Measurements from ENCODE around the gene WNK2.

Gene WNK2

GRCh38 chr9:93268551-93269314, 84.8 kb downstream of the WNK2 start:
- no peak for DNase-seq

- DNase-seq = no peak
These were observed 87.0 kb downstream of the WNK2 start for GRCh38 chr9:93270976-93271375.

- DNase-seq = no peak
These were observed 93.0 kb downstream of the WNK2 start for GRCh38 chr9:93276973-93277372.

- no peak for DNase-seq
These were observed 94.2 kb downstream of the WNK2 start for GRCh38 chr9:93278144-93278543.

- DNase-seq = no peak
These were observed 96.8 kb downstream of the WNK2 start for GRCh38 chr9:93280661-93281259.

GRCh38 chr9:93286252-93287188, 102.6 kb downstream of the WNK2 start:
- DNase-seq = no peak

GRCh38 chr9:93287189-93287552, 103.2 kb downstream of the WNK2 start:
- no peak for DNase-seq

GRCh38 chr9:93287593-93287992, 103.7 kb downstream of the WNK2 start:
- DNase-seq = no peak

- DNase-seq = peak; percentile 42
These were observed 104.4 kb downstream of the WNK2 start for GRCh38 chr9:93288341-93288740.

- DNase-seq = no peak
These were observed 105.2 kb downstream of the WNK2 start for GRCh38 chr9:93288891-93289883.

GRCh38 chr9:93290495-93291434, 106.8 kb downstream of the WNK2 start:
- DNase-seq = no peak

GRCh38 chr9:93291536-93292287, 107.8 kb downstream of the WNK2 start:
- no peak for DNase-seq

GRCh38 chr9:93292288-93292615, 108.3 kb downstream of the WNK2 start:
- DNase-seq = no peak

- DNase-seq = no peak
These were observed 108.9 kb downstream of the WNK2 start for GRCh38 chr9:93292664-93293328.

GRCh38 chr9:93294011-93294410, 110.1 kb downstream of the WNK2 start:
- no peak for DNase-seq

- DNase-seq = no peak
These were observed 111.1 kb downstream of the WNK2 start for GRCh38 chr9:93295031-93295430.

GRCh38 chr9:93295456-93296076, 111.6 kb downstream of the WNK2 start:
- DNase-seq = no peak

GRCh38 chr9:93296889-93297480, 113.0 kb downstream of the WNK2 start:
- DNase-seq = no peak

All from MV-4-11 (cell line).